GM06990 (cell line): Measurements from ENCODE around the gene SUPT20HL2.

Experiments
- DNase-seq: peaks from one replicate; pipeline ENCODE4 v3.0.0-alpha.2; 2011; ENCODE audit not compliant: insufficient read length; ENCODE audit errors: extremely low read depth
- H3K27me3 ChIP-seq: replicated peaks from 2 replicates; pipeline ENCODE4 v1.6.0; 2011; ENCODE audit warnings: low read length; ENCODE audit not compliant: control insufficient read depth, insufficient read depth
- H3K36me3 ChIP-seq: 2 replicates; pipeline ENCODE4 v1.5.1; 2011; ENCODE audit warnings: low read length; ENCODE audit not compliant: control insufficient read depth, insufficient read depth
- H3K4me3 ChIP-seq: replicated peaks from 2 replicates; pipeline ENCODE4 v1.5.1; 2011; ENCODE audit warnings: low read depth, mild to moderate bottlenecking, control low read depth, low read length
- TF ChIP-seq, protein P1 (sequence below): IDR thresholded peaks from 2 replicates; pipeline ENCODE4 v1.5.1; 2011; ENCODE audit warnings: low read length, control low read depth, mild to moderate bottlenecking, inconsistent platforms; ENCODE audit not compliant: insufficient read depth, poor library complexity, severe bottlenecking

The SUPT20HL2 gene

DNA sequence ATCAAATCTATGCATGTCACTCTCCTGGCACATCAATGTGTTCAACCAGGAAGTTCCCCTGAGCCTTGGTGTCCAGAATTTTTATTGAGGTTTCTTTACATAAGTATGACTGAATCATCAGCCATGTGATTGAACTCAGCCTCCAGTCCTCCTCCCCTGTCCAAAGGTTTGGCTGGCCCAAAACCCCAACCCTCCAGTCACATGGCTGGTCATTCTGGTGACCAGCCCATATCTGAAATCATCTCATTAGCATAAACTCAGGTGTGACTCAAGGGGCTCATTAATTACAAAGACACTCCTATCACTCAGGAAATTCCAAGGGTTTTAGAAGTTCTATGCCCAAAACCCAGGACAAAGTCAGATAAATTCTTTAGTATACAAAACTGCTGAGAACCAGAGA is 20.6 kb upstream of the SUPT20HL2 start:
- H3K4me3 ChIP-seq, result no peak overlapping the region
- no peaks in the 10 kb centered on the region for H3K36me3 ChIP-seq
- H3K27me3 ChIP-seq, result peaks cover 3% of the 10 kb centered on the region
- TF ChIP-seq, protein P1, sequence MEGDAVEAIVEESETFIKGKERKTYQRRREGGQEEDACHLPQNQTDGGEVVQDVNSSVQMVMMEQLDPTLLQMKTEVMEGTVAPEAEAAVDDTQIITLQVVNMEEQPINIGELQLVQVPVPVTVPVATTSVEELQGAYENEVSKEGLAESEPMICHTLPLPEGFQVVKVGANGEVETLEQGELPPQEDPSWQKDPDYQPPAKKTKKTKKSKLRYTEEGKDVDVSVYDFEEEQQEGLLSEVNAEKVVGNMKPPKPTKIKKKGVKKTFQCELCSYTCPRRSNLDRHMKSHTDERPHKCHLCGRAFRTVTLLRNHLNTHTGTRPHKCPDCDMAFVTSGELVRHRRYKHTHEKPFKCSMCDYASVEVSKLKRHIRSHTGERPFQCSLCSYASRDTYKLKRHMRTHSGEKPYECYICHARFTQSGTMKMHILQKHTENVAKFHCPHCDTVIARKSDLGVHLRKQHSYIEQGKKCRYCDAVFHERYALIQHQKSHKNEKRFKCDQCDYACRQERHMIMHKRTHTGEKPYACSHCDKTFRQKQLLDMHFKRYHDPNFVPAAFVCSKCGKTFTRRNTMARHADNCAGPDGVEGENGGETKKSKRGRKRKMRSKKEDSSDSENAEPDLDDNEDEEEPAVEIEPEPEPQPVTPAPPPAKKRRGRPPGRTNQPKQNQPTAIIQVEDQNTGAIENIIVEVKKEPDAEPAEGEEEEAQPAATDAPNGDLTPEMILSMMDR, result no peak
- DNase-seq, result no peak

DNA sequence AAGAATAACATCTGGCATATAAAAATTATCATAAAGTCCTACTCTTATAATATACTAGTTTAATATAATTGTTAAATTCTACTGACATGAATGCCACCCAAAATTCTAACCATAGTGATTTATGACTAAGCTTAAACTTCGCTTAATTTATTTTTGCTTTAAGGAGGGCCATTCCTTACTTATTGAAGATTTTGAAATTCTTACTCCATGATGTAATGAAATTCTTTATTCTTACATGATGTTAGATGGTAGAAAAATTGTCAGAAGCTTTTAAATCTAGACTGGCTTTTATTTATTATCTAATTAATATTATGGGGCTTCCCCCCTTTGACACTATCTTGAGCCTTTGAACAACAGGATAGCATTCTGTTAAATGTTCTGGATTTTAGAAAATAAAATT is 19.5 kb upstream of the SUPT20HL2 start:
- no peak for DNase-seq
- H3K27me3 ChIP-seq, result peaks cover 3% of the 10 kb centered on the region
- no peak overlapping the region for H3K4me3 ChIP-seq
- TF ChIP-seq, protein P1, result no peak
- H3K36me3 ChIP-seq, result no peaks in the 10 kb centered on the region

DNA sequence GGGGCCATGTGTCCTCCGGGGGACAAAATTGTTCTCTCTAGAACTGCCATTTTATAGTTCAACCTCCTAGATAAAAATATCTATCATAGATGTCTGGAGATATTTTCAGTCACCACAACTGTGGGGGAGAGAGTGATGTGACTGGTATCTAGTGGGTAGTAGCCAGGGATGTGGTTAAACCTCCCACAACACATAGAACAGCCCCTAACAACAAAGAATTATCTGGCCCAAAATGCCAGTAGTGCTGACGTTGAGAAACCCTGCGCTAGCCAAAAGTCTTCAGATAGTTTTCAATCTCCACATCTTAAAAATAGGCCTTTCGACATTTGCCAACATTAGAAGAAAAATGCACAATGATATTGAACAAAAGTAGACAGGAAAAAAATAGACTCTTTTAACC is 19.0 kb upstream of the SUPT20HL2 start:
- TF ChIP-seq, protein P1, result no peak
- no peak for DNase-seq

DNA sequence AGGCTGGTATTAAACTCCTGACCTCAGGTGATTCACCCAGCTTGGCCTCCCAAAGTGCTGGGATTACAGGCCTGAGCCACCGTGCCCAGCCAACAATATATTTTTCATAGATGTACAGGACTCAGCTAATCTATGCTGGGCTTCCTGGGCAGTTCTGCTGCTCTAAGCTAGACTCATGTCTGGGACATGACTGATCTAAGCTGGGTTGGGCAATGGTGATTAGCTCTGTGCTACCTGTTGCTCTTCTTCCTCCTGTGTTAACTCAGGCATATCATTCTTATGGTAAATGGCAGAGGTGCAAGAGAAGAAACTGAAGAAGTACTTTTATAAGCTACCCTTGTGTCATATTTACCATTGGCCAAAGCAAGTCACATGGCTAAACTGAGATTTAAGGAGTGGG is 11.4 kb upstream of the SUPT20HL2 start:
- TF ChIP-seq, protein P1, result no peak
- no peaks in the 10 kb centered on the region for H3K36me3 ChIP-seq
- no peaks in the 10 kb centered on the region for H3K27me3 ChIP-seq
- H3K4me3 ChIP-seq, result no peak overlapping the region
- DNase-seq, result no peak

More for the DNA sequence above, 19.0 kb upstream of the SUPT20HL2 start:
- Histone ChIP-seq H3K4me3 (no peak overlapping the region), H3K36me3 (no peaks in the 10 kb centered on the region), H3K27me3 (peaks cover 3% of the 10 kb centered on the region)

DNA sequence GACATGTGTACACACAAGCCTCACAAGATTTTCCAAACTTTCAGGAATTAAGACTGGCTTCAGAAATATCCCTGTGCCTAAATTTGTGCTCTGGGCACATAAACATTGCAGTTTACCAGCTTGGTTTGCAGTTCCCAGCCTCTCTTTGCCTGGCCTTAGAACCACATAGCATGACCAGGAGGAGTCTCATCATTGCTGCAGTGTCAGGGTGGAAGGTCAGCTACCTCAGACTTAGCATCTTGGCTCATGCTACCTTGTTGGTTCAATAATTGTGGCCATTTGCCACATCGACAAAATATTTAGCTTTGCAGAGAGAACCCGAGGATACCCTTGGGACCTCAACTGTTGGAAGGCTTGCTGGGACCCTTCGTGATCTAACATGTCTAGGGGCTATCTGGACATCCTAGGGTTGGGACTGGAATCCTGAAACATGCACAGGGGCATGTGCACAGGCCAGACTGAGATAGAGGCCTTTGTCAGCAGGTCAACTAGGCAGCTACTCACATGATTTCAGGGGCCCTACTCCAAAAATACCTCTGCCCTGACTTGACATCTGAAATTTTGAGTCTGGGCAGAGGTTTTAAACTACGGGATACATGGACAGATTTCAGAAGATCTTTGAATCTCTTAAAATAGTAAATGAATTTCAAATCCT is 8.0 kb upstream of the SUPT20HL2 start:
- Histone ChIP-seq H3K27me3 (no peaks in the 10 kb centered on the region; the same call in 1 of the 2 replicates), H3K4me3 (no peak overlapping the region), H3K36me3 (no peaks in the 10 kb centered on the region)
- TF ChIP-seq, protein P1, result no peak
- no peak for DNase-seq

DNA sequence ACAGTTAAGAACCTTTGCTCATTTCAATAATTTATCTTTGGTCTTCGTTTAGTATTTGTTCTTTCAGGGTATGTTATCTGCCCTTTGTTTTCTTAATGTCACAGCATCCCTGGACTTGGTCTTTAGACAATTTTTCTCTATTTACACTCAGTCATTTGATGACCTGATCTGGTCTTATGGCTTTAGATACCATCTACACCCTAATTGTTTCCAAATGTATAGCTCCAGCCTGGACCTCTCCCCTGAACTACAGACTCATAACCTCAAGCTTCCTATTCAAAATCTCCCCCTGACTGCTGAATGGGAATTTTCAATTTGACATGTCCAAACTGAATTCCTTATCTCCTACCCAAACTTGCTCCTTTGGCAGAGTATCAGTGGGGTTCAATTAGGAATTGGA is 3.7 kb upstream of the SUPT20HL2 start:
- no peaks in the 10 kb centered on the region for H3K36me3 ChIP-seq
- TF ChIP-seq, protein P1, result no peak
- H3K27me3 ChIP-seq, result no peaks in the 10 kb centered on the region; the same call in none of the 2 replicates
- no peak overlapping the region for H3K4me3 ChIP-seq
- DNase-seq, result no peak
